GM23338 (cell line): Measurements from ENCODE around the gene SLC9A9. TPM values are rescaled to one million over a fixed set of nuclear protein-coding genes. Genes with fewer than 3 reads are reported as not detected.

ENCODE experiments used
- ATAC-seq: fragments of 200-7000 bp; cut with Tn5 transposase; 3 replicates; pipeline ENCODE4 v1.9.1; 2020
- DNase-seq: peaks from one replicate; pipeline ENCODE4 v3.0.0-alpha.2; 2015; ENCODE audit warnings: low spot score
- H2AFZ ChIP-seq: fragments of 200-600 bp; sonication (generic); 2 replicates; pipeline ENCODE4 v1.8.0; 2016; ENCODE audit warnings: antibody characterized with exemption, mild to moderate bottlenecking, moderate library complexity
- H3F3A ChIP-seq: fragments of 200-600 bp; sonication (generic); replicated peaks from 2 replicates; pipeline ENCODE4 v1.8.0; 2017; ENCODE audit warnings: antibody characterized with exemption, mixed run types, low read depth
- H3K27ac ChIP-seq: fragments of 200-600 bp; sonication (generic); 2 replicates; pipeline ENCODE4 v1.6.1; 2016; ENCODE audit warnings: low read depth
- H3K27me3 ChIP-seq: fragments of 200-600 bp; sonication (generic); 2 replicates; pipeline ENCODE4 v1.8.0; 2016; ENCODE audit warnings: mild to moderate bottlenecking, mixed run types, moderate library complexity; ENCODE audit not compliant: insufficient read depth
- H3K36me3 ChIP-seq: fragments of 200-600 bp; sonication (generic); 2 replicates; pipeline ENCODE4 v1.8.0; 2016; ENCODE audit warnings: mild to moderate bottlenecking; ENCODE audit not compliant: insufficient read depth
- H3K4me1 ChIP-seq: fragments of 200-600 bp; sonication (generic); 2 replicates; pipeline ENCODE4 v1.8.0; 2016; ENCODE audit warnings: mild to moderate bottlenecking, moderate library complexity; ENCODE audit not compliant: insufficient read depth
- H3K4me2 ChIP-seq: fragments of 200-600 bp; sonication (generic); 2 replicates; pipeline ENCODE4 v1.7.1; 2017; ENCODE audit warnings: mixed run types
- H3K4me3 ChIP-seq: fragments of 200-600 bp; sonication (generic); 2 replicates; pipeline ENCODE4 v1.6.1; 2016; ENCODE audit warnings: mixed run types
- H3K79me2 ChIP-seq: fragments of 200-600 bp; sonication (generic); replicated peaks from 2 replicates; pipeline ENCODE4 v1.8.0; 2017; ENCODE audit warnings: mild to moderate bottlenecking; ENCODE audit not compliant: insufficient read depth
- H3K9me2 ChIP-seq: fragments of 200-600 bp; sonication (generic); 2 replicates; pipeline ENCODE4 v1.8.0; 2017; ENCODE audit not compliant: insufficient read depth
- H4K20me1 ChIP-seq: fragments of 200-600 bp; sonication (generic); replicated peaks from 2 replicates; pipeline ENCODE4 v1.8.0; 2017; ENCODE audit warnings: mild to moderate bottlenecking; ENCODE audit not compliant: insufficient read depth
- H3K27ac Mint-ChIP-seq: 2 replicates; pipeline ENCODE4 v1.8.0; 2020; ENCODE audit warnings: inconsistent platforms, mild to moderate bottlenecking, moderate library complexity, mixed read lengths
- H3K27me3 Mint-ChIP-seq: 3 replicates; pipeline ENCODE4 v1.8.0; 2022; ENCODE audit warnings: low read depth, mild to moderate bottlenecking, moderate library complexity, mixed read lengths, inconsistent platforms; ENCODE audit not compliant: insufficient read depth, poor library complexity
- H3K36me3 Mint-ChIP-seq: 3 replicates; pipeline ENCODE4 v1.8.0; 2021; ENCODE audit warnings: low read depth, mild to moderate bottlenecking, inconsistent platforms, moderate library complexity, mixed read lengths
- H3K4me1 Mint-ChIP-seq: 3 replicates; pipeline ENCODE4 v1.8.0; 2020; ENCODE audit warnings: mild to moderate bottlenecking, inconsistent platforms, mixed read lengths
- H3K4me3 Mint-ChIP-seq: 3 replicates; pipeline ENCODE4 v1.8.0; 2021; ENCODE audit warnings: moderate library complexity, mild to moderate bottlenecking, inconsistent platforms, mixed read lengths
- H3K9me3 Mint-ChIP-seq: 3 replicates; pipeline ENCODE4 v1.8.0; 2020; ENCODE audit warnings: moderate library complexity, mild to moderate bottlenecking, inconsistent platforms, mixed read lengths
- CREB1 ChIP-seq: fragments of 250-450 bp; sonication (Bioruptor Pico); IDR thresholded peaks from 2 replicates; pipeline ENCODE4 v1.5.0; 2020; ENCODE audit warnings: low read depth, mild to moderate bottlenecking, moderate library complexity
- ETS1 ChIP-seq: IDR thresholded peaks from 2 replicates; pipeline ENCODE4 v1.6.1; 2016; ENCODE audit warnings: antibody characterized with exemption
- EZH2 ChIP-seq: fragments of 200-600 bp; sonication (generic); IDR thresholded peaks from one replicate; pipeline ENCODE4 v1.8.0; 2017; ENCODE audit warnings: antibody characterized with exemption, mild to moderate bottlenecking, low read depth; ENCODE audit not compliant: unreplicated experiment
- EZH2phosphoT487 ChIP-seq: fragments of 200-600 bp; sonication (generic); IDR thresholded peaks from one replicate; pipeline ENCODE4 v1.8.1; 2018; ENCODE audit warnings: antibody characterized with exemption; ENCODE audit not compliant: unreplicated experiment
- JUNB ChIP-seq: IDR thresholded peaks from one replicate; pipeline ENCODE4 v1.6.1; 2016; ENCODE audit warnings: antibody characterized with exemption; ENCODE audit not compliant: unreplicated experiment
- NANOG ChIP-seq: IDR thresholded peaks from 2 replicates; pipeline ENCODE4 v1.6.1; 2016; ENCODE audit warnings: antibody characterized with exemption, borderline replicate concordance
- POLR2AphosphoS5 ChIP-seq: IDR thresholded peaks from 2 replicates; pipeline ENCODE4 v1.6.1; 2016; ENCODE audit warnings: antibody characterized with exemption, low read depth
- STAT1 ChIP-seq: IDR thresholded peaks from one replicate; pipeline ENCODE4 v1.6.1; 2016; ENCODE audit warnings: antibody characterized with exemption; ENCODE audit not compliant: unreplicated experiment
- ZNF114 ChIP-seq: fragments of 250-450 bp; sonication (Bioruptor Pico); IDR thresholded peaks from 2 replicates; pipeline ENCODE4 v1.5.0; 2020; ENCODE audit warnings: mild to moderate bottlenecking, moderate library complexity
- ZNF331 ChIP-seq: fragments of 250-450 bp; sonication (Bioruptor Pico); IDR thresholded peaks from 2 replicates; pipeline ENCODE4 v1.5.0; 2020; ENCODE audit warnings: low read depth, mild to moderate bottlenecking, moderate library complexity
- polyA plus RNA-seq: library from polyadenylated mRNA; unstranded; fragments of >200 nt; fragmentation: Nextera tagmentation; extraction: Ambion mirVana; gene quantifications from 2 replicates; pipeline ENCODE4 v1.2.1, GENCODE V29; 2016
- total RNA-seq: library from RNA; depleted of rRNA; stranded (reverse); fragments of >200 nt; shearing (Covaris generic); gene quantifications from 2 replicates; pipeline ENCODE4 v1.2.3, GENCODE V29; 2014
- TF ChIP-seq, protein P1 (sequence below): IDR thresholded peaks from one replicate; pipeline ENCODE4 v1.6.1; 2018; ENCODE audit warnings: antibody characterized with exemption; ENCODE audit not compliant: unreplicated experiment
- TF ChIP-seq, protein P2 (sequence below), 2 experiments: fragments of 200-600 bp in 1 of 2; sonication (generic) in 1 of 2; conservative IDR thresholded peaks; 2 replicates each; pipeline versions ENCODE4 v1.5.1 to v1.6.1; 2016 to 2017; ENCODE audit warnings: antibody characterized with exemption in 2 of 2, low read depth in 2 of 2, mild to moderate bottlenecking in 2 of 2, moderate library complexity in 1 of 2
- TF ChIP-seq, protein P3 (sequence below): fragments of 250-450 bp; sonication (Bioruptor Pico); IDR thresholded peaks from 2 replicates; pipeline ENCODE4 v1.5.0; 2020; ENCODE audit warnings: mild to moderate bottlenecking, moderate library complexity

Gene SLC9A9
- total and polyA plus RNA-seq, 2 experiments from 2014 or later: 1.3 to 1.6 TPM

GRCh38 chr3:143439817-143440216 lies 408.5 kb downstream of the SLC9A9 start:
- Histone ChIP-seq H3K79me2 (no peaks in the 10 kb centered on the region), H3F3A (no peaks in the 10 kb centered on the region), H3K4me3 (no peak overlapping the region), H4K20me1 (no peaks in the 10 kb centered on the region), H3K4me2 (no peak overlapping the region), H3K27ac (no peak overlapping the region), H3K9me2 (peaks cover 13% of the 10 kb centered on the region; the same call in 1 of the 2 replicates), H3K36me3 (no peaks in the 10 kb centered on the region), H3K4me1 (no peaks in the 10 kb centered on the region), H2AFZ (peak overlapping the region; percentile 23; the same call in 1 of the 2 replicates), H3K27me3 (no peaks in the 10 kb centered on the region)
- H3K4me1 Mint-ChIP-seq: peaks cover 2% of the 10 kb centered on the region; the same call in 1 of the 3 replicates
- ATAC-seq: no peak
- no peak overlapping the region for H3K4me3 Mint-ChIP-seq
- no peaks in the 10 kb centered on the region for H3K27me3 Mint-ChIP-seq
- H3K36me3 Mint-ChIP-seq: no peaks in the 10 kb centered on the region
- TF ChIP-seq NANOG (no peak), CREB1 (CRISPR knock-in tag) (no peak), ETS1 (no peak), JUNB (no peak), POLR2AphosphoS5 (no peak), EZH2phosphoT487 (no peak), STAT1 (no peak), ZNF331 (CRISPR knock-in tag) (no peak), ZNF114 (CRISPR knock-in tag) (no peak), EZH2 (no peak)
- TF ChIP-seq, protein P1, sequence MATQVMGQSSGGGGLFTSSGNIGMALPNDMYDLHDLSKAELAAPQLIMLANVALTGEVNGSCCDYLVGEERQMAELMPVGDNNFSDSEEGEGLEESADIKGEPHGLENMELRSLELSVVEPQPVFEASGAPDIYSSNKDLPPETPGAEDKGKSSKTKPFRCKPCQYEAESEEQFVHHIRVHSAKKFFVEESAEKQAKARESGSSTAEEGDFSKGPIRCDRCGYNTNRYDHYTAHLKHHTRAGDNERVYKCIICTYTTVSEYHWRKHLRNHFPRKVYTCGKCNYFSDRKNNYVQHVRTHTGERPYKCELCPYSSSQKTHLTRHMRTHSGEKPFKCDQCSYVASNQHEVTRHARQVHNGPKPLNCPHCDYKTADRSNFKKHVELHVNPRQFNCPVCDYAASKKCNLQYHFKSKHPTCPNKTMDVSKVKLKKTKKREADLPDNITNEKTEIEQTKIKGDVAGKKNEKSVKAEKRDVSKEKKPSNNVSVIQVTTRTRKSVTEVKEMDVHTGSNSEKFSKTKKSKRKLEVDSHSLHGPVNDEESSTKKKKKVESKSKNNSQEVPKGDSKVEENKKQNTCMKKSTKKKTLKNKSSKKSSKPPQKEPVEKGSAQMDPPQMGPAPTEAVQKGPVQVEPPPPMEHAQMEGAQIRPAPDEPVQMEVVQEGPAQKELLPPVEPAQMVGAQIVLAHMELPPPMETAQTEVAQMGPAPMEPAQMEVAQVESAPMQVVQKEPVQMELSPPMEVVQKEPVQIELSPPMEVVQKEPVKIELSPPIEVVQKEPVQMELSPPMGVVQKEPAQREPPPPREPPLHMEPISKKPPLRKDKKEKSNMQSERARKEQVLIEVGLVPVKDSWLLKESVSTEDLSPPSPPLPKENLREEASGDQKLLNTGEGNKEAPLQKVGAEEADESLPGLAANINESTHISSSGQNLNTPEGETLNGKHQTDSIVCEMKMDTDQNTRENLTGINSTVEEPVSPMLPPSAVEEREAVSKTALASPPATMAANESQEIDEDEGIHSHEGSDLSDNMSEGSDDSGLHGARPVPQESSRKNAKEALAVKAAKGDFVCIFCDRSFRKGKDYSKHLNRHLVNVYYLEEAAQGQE: no peak
- TF ChIP-seq, protein P2, sequence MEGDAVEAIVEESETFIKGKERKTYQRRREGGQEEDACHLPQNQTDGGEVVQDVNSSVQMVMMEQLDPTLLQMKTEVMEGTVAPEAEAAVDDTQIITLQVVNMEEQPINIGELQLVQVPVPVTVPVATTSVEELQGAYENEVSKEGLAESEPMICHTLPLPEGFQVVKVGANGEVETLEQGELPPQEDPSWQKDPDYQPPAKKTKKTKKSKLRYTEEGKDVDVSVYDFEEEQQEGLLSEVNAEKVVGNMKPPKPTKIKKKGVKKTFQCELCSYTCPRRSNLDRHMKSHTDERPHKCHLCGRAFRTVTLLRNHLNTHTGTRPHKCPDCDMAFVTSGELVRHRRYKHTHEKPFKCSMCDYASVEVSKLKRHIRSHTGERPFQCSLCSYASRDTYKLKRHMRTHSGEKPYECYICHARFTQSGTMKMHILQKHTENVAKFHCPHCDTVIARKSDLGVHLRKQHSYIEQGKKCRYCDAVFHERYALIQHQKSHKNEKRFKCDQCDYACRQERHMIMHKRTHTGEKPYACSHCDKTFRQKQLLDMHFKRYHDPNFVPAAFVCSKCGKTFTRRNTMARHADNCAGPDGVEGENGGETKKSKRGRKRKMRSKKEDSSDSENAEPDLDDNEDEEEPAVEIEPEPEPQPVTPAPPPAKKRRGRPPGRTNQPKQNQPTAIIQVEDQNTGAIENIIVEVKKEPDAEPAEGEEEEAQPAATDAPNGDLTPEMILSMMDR (conservative IDR thresholded peaks at IDR 0.05; ENCODE audit: low read depth in 2 of 2): no peak
- TF ChIP-seq, protein P3, sequence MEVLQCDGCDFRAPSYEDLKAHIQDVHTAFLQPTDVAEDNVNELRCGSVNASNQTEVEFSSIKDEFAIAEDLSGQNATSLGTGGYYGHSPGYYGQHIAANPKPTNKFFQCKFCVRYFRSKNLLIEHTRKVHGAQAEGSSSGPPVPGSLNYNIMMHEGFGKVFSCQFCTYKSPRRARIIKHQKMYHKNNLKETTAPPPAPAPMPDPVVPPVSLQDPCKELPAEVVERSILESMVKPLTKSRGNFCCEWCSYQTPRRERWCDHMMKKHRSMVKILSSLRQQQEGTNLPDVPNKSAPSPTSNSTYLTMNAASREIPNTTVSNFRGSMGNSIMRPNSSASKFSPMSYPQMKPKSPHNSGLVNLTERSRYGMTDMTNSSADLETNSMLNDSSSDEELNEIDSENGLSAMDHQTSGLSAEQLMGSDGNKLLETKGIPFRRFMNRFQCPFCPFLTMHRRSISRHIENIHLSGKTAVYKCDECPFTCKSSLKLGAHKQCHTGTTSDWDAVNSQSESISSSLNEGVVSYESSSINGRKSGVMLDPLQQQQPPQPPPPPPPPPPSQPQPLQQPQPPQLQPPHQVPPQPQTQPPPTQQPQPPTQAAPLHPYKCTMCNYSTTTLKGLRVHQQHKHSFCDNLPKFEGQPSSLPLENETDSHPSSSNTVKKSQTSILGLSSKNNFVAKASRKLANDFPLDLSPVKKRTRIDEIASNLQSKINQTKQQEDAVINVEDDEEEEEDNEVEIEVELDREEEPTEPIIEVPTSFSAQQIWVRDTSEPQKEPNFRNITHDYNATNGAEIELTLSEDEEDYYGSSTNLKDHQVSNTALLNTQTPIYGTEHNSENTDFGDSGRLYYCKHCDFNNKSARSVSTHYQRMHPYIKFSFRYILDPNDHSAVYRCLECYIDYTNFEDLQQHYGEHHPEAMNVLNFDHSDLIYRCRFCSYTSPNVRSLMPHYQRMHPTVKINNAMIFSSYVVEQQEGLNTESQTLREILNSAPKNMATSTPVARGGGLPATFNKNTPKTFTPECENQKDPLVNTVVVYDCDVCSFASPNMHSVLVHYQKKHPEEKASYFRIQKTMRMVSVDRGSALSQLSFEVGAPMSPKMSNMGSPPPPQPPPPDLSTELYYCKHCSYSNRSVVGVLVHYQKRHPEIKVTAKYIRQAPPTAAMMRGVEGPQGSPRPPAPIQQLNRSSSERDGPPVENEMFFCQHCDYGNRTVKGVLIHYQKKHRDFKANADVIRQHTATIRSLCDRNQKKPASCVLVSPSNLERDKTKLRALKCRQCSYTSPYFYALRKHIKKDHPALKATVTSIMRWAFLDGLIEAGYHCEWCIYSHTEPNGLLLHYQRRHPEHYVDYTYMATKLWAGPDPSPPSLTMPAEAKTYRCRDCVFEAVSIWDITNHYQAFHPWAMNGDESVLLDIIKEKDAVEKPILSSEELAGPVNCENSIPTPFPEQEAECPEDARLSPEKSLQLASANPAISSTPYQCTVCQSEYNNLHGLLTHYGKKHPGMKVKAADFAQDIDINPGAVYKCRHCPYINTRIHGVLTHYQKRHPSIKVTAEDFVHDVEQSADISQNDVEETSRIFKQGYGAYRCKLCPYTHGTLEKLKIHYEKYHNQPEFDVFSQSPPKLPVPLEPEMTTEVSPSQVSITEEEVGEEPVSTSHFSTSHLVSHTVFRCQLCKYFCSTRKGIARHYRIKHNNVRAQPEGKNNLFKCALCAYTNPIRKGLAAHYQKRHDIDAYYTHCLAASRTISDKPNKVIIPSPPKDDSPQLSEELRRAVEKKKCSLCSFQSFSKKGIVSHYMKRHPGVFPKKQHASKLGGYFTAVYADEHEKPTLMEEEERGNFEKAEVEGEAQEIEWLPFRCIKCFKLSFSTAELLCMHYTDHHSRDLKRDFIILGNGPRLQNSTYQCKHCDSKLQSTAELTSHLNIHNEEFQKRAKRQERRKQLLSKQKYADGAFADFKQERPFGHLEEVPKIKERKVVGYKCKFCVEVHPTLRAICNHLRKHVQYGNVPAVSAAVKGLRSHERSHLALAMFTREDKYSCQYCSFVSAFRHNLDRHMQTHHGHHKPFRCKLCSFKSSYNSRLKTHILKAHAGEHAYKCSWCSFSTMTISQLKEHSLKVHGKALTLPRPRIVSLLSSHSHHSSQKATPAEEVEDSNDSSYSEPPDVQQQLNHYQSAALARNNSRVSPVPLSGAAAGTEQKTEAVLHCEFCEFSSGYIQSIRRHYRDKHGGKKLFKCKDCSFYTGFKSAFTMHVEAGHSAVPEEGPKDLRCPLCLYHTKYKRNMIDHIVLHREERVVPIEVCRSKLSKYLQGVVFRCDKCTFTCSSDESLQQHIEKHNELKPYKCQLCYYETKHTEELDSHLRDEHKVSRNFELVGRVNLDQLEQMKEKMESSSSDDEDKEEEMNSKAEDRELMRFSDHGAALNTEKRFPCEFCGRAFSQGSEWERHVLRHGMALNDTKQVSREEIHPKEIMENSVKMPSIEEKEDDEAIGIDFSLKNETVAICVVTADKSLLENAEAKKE (CRISPR knock-in tag): no peak
- no peaks in the 10 kb centered on the region for H3K9me3 Mint-ChIP-seq
- no peak overlapping the region for H3K27ac Mint-ChIP-seq
- no peak for DNase-seq
